ENCODE results near the gene TLR2. TPM values are rescaled to one million over a fixed set of nuclear protein-coding genes. Genes with fewer than 3 reads are reported as not detected.

TLR2 gene
- total and polyA plus RNA-seq, 2 experiments from 2014 or later = 0.63 to 1.2 TPM

DNA sequence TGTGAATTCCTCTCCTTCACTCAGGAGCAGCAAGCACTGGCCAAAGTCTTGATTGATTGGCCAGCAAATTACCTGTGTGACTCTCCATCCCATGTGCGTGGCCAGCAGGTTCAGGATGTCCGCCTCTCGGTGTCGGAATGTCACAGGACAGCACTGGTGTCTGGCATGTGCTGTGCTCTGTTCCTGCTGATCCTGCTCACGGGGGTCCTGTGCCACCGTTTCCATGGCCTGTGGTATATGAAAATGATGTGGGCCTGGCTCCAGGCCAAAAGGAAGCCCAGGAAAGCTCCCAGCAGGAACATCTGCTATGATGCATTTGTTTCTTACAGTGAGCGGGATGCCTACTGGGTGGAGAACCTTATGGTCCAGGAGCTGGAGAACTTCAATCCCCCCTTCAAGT is 20.4 kb downstream of the TLR2 start (continued):
- TF ChIP-seq, protein P1, sequence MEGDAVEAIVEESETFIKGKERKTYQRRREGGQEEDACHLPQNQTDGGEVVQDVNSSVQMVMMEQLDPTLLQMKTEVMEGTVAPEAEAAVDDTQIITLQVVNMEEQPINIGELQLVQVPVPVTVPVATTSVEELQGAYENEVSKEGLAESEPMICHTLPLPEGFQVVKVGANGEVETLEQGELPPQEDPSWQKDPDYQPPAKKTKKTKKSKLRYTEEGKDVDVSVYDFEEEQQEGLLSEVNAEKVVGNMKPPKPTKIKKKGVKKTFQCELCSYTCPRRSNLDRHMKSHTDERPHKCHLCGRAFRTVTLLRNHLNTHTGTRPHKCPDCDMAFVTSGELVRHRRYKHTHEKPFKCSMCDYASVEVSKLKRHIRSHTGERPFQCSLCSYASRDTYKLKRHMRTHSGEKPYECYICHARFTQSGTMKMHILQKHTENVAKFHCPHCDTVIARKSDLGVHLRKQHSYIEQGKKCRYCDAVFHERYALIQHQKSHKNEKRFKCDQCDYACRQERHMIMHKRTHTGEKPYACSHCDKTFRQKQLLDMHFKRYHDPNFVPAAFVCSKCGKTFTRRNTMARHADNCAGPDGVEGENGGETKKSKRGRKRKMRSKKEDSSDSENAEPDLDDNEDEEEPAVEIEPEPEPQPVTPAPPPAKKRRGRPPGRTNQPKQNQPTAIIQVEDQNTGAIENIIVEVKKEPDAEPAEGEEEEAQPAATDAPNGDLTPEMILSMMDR (conservative IDR thresholded peaks at IDR 0.05; ENCODE audit: low read depth in 2 of 2) = no peak
- no peak for TF ChIP-seq NANOG (IDR thresholded peaks at IDR 0.05; ENCODE audit: borderline replicate concordance)

DNA sequence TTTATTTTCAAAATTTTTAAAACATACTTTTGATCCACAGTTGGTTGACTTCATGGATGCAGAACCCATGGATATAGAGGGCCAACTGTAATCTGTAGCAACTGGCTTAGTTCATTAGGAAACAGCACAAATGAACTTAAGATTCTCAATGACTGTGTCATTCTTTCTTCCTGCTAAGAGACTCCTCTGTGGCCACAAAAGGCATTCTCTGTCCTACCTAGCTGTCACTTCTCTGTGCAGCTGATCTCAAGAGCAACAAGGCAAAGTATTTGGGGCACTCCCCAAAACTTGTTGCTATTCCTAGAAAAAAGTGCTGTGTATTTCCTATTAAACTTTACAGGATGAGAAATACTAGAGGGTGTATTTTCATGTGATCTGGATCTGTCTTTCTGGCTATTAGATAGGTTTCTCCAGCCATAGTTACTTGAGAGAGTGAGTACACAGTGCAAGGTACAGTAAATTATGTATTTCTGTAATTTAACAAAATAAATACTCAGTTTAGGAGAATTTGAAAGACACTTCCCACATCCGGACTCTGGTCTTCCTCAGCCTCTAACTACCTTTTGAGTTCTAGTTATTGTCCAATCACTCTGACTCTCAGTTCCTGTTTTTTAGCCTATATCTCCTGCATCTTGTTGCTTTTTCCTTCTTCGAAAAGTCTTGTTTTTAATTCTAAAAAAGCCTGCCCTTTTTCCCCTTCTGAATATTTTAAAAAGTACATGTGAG is 21.8 kb downstream of the TLR2 start:
- TF ChIP-seq POLR2AphosphoS5 (IDR thresholded peaks at IDR 0.05; ENCODE audit: low read depth) (no peak), STAT1 (IDR thresholded peaks at IDR 0.05; ENCODE audit: unreplicated experiment) (no peak), ZNF114 (CRISPR knock-in tag; IDR thresholded peaks at IDR 0.05) (no peak), NANOG (IDR thresholded peaks at IDR 0.05; ENCODE audit: borderline replicate concordance) (no peak), CREB1 (CRISPR knock-in tag; IDR thresholded peaks at IDR 0.05; ENCODE audit: low read depth) (no peak), JUNB (IDR thresholded peaks at IDR 0.05; ENCODE audit: unreplicated experiment) (no peak), EZH2phosphoT487 (IDR thresholded peaks at IDR 0.05; ENCODE audit: unreplicated experiment) (no peak), EZH2 (IDR thresholded peaks at IDR 0.05; ENCODE audit: low read depth, unreplicated experiment) (no peak)
- TF ChIP-seq, protein P2, sequence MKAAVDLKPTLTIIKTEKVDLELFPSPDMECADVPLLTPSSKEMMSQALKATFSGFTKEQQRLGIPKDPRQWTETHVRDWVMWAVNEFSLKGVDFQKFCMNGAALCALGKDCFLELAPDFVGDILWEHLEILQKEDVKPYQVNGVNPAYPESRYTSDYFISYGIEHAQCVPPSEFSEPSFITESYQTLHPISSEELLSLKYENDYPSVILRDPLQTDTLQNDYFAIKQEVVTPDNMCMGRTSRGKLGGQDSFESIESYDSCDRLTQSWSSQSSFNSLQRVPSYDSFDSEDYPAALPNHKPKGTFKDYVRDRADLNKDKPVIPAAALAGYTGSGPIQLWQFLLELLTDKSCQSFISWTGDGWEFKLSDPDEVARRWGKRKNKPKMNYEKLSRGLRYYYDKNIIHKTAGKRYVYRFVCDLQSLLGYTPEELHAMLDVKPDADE (IDR thresholded peaks at IDR 0.05) = no peak
- TF ChIP-seq, protein P3, sequence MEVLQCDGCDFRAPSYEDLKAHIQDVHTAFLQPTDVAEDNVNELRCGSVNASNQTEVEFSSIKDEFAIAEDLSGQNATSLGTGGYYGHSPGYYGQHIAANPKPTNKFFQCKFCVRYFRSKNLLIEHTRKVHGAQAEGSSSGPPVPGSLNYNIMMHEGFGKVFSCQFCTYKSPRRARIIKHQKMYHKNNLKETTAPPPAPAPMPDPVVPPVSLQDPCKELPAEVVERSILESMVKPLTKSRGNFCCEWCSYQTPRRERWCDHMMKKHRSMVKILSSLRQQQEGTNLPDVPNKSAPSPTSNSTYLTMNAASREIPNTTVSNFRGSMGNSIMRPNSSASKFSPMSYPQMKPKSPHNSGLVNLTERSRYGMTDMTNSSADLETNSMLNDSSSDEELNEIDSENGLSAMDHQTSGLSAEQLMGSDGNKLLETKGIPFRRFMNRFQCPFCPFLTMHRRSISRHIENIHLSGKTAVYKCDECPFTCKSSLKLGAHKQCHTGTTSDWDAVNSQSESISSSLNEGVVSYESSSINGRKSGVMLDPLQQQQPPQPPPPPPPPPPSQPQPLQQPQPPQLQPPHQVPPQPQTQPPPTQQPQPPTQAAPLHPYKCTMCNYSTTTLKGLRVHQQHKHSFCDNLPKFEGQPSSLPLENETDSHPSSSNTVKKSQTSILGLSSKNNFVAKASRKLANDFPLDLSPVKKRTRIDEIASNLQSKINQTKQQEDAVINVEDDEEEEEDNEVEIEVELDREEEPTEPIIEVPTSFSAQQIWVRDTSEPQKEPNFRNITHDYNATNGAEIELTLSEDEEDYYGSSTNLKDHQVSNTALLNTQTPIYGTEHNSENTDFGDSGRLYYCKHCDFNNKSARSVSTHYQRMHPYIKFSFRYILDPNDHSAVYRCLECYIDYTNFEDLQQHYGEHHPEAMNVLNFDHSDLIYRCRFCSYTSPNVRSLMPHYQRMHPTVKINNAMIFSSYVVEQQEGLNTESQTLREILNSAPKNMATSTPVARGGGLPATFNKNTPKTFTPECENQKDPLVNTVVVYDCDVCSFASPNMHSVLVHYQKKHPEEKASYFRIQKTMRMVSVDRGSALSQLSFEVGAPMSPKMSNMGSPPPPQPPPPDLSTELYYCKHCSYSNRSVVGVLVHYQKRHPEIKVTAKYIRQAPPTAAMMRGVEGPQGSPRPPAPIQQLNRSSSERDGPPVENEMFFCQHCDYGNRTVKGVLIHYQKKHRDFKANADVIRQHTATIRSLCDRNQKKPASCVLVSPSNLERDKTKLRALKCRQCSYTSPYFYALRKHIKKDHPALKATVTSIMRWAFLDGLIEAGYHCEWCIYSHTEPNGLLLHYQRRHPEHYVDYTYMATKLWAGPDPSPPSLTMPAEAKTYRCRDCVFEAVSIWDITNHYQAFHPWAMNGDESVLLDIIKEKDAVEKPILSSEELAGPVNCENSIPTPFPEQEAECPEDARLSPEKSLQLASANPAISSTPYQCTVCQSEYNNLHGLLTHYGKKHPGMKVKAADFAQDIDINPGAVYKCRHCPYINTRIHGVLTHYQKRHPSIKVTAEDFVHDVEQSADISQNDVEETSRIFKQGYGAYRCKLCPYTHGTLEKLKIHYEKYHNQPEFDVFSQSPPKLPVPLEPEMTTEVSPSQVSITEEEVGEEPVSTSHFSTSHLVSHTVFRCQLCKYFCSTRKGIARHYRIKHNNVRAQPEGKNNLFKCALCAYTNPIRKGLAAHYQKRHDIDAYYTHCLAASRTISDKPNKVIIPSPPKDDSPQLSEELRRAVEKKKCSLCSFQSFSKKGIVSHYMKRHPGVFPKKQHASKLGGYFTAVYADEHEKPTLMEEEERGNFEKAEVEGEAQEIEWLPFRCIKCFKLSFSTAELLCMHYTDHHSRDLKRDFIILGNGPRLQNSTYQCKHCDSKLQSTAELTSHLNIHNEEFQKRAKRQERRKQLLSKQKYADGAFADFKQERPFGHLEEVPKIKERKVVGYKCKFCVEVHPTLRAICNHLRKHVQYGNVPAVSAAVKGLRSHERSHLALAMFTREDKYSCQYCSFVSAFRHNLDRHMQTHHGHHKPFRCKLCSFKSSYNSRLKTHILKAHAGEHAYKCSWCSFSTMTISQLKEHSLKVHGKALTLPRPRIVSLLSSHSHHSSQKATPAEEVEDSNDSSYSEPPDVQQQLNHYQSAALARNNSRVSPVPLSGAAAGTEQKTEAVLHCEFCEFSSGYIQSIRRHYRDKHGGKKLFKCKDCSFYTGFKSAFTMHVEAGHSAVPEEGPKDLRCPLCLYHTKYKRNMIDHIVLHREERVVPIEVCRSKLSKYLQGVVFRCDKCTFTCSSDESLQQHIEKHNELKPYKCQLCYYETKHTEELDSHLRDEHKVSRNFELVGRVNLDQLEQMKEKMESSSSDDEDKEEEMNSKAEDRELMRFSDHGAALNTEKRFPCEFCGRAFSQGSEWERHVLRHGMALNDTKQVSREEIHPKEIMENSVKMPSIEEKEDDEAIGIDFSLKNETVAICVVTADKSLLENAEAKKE (CRISPR knock-in tag; IDR thresholded peaks at IDR 0.05) = no peak
- TF ChIP-seq, protein P4, sequence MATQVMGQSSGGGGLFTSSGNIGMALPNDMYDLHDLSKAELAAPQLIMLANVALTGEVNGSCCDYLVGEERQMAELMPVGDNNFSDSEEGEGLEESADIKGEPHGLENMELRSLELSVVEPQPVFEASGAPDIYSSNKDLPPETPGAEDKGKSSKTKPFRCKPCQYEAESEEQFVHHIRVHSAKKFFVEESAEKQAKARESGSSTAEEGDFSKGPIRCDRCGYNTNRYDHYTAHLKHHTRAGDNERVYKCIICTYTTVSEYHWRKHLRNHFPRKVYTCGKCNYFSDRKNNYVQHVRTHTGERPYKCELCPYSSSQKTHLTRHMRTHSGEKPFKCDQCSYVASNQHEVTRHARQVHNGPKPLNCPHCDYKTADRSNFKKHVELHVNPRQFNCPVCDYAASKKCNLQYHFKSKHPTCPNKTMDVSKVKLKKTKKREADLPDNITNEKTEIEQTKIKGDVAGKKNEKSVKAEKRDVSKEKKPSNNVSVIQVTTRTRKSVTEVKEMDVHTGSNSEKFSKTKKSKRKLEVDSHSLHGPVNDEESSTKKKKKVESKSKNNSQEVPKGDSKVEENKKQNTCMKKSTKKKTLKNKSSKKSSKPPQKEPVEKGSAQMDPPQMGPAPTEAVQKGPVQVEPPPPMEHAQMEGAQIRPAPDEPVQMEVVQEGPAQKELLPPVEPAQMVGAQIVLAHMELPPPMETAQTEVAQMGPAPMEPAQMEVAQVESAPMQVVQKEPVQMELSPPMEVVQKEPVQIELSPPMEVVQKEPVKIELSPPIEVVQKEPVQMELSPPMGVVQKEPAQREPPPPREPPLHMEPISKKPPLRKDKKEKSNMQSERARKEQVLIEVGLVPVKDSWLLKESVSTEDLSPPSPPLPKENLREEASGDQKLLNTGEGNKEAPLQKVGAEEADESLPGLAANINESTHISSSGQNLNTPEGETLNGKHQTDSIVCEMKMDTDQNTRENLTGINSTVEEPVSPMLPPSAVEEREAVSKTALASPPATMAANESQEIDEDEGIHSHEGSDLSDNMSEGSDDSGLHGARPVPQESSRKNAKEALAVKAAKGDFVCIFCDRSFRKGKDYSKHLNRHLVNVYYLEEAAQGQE (IDR thresholded peaks at IDR 0.05; ENCODE audit: unreplicated experiment) = no peak
- H2AFZ ChIP-seq = no peak overlapping the region
- DNase-seq (ENCODE audit: low spot score) (no peak), ATAC-seq (no peak)
- H3K4me1 ChIP-seq (ENCODE audit: insufficient read depth) = no peaks in the 10 kb centered on the region
- H3K27ac ChIP-seq (ENCODE audit: low read depth) = no peak overlapping the region
- H3F3A ChIP-seq (replicated peaks; ENCODE audit: low read depth) = no peaks in the 10 kb centered on the region
- H4K20me1 ChIP-seq (replicated peaks; ENCODE audit: insufficient read depth) = no peaks in the 10 kb centered on the region
- H3K27me3 ChIP-seq (ENCODE audit: insufficient read depth) = no peaks in the 10 kb centered on the region
- no peaks in the 10 kb centered on the region for H3K36me3 Mint-ChIP-seq (ENCODE audit: low read depth)
- H3K4me3 Mint-ChIP-seq = no peak overlapping the region
- peaks cover 2% of the 10 kb centered on the region for H3K27me3 Mint-ChIP-seq (ENCODE audit: insufficient read depth, low read depth, poor library complexity)
- H3K79me2 ChIP-seq (replicated peaks; ENCODE audit: insufficient read depth) = no peaks in the 10 kb centered on the region
- no peak overlapping the region for H3K4me3 ChIP-seq
- H3K4me1 Mint-ChIP-seq = no peaks in the 10 kb centered on the region
- H3K9me2 ChIP-seq (ENCODE audit: insufficient read depth) = no peaks in the 10 kb centered on the region
- no peak overlapping the region for H3K27ac Mint-ChIP-seq
- H3K36me3 ChIP-seq (ENCODE audit: insufficient read depth) = no peaks in the 10 kb centered on the region
- H3K4me2 ChIP-seq = no peak overlapping the region
- no peaks in the 10 kb centered on the region for H3K9me3 Mint-ChIP-seq

Measured in GM23338 (cell line).